T-helper 22 cell (primary cell): Measurements from ENCODE around the gene CLSTN2.

Source experiments
- DNase-seq: peaks from one replicate; pipeline ENCODE4 v3.0.0-alpha.2; 2020; ENCODE audit warnings: low read depth

Gene CLSTN2

GRCh38 chr3:140236836-140237501 lies 302.0 kb downstream of the CLSTN2 start:
- no peak for DNase-seq

GRCh38 chr3:140238646-140239314 lies 303.8 kb downstream of the CLSTN2 start:
- no peak for DNase-seq

GRCh38 chr3:140242818-140243276 lies 307.9 kb downstream of the CLSTN2 start:
- DNase-seq, result no peak

GRCh38 chr3:140243575-140243974 lies 308.6 kb downstream of the CLSTN2 start:
- no peak for DNase-seq

GRCh38 chr3:140244893-140245292 lies 309.9 kb downstream of the CLSTN2 start:
- no peak for DNase-seq

- DNase-seq, result no peak
These were observed 311.6 kb downstream of the CLSTN2 start for GRCh38 chr3:140246578-140246977.

GRCh38 chr3:140247775-140248174 lies 312.8 kb downstream of the CLSTN2 start:
- no peak for DNase-seq

GRCh38 chr3:140249188-140249587 lies 314.2 kb downstream of the CLSTN2 start:
- DNase-seq, result no peak

- DNase-seq, result no peak
These were observed 315.2 kb downstream of the CLSTN2 start for GRCh38 chr3:140250010-140250855.

- no peak for DNase-seq
These were observed 316.0 kb downstream of the CLSTN2 start for GRCh38 chr3:140250945-140251344.

GRCh38 chr3:140251678-140252077 lies 316.7 kb downstream of the CLSTN2 start:
- no peak for DNase-seq

- no peak for DNase-seq
These were observed 318.0 kb downstream of the CLSTN2 start for GRCh38 chr3:140252812-140253656.

GRCh38 chr3:140258222-140258724 lies 323.3 kb downstream of the CLSTN2 start:
- DNase-seq, result no peak

- DNase-seq, result no peak
These were observed 330.3 kb downstream of the CLSTN2 start for GRCh38 chr3:140265302-140265701.

GRCh38 chr3:140268103-140268502 lies 333.1 kb downstream of the CLSTN2 start:
- DNase-seq, result no peak

GRCh38 chr3:140268610-140269009 lies 333.6 kb downstream of the CLSTN2 start:
- no peak for DNase-seq

GRCh38 chr3:140270329-140270728 lies 335.3 kb downstream of the CLSTN2 start:
- DNase-seq, result no peak

GRCh38 chr3:140273542-140274195 lies 338.7 kb downstream of the CLSTN2 start:
- DNase-seq, result no peak

GRCh38 chr3:140274429-140274828 lies 339.4 kb downstream of the CLSTN2 start:
- no peak for DNase-seq

GRCh38 chr3:140276703-140277102 lies 341.7 kb downstream of the CLSTN2 start:
- no peak for DNase-seq

- no peak for DNase-seq
These were observed 342.9 kb downstream of the CLSTN2 start for GRCh38 chr3:140277886-140278285.
